B cell (primary cell): ENCODE measurements around the gene ACAP3. TPM values are rescaled to one million over a fixed set of nuclear protein-coding genes. Genes with fewer than 3 reads are reported as not detected.

Source experiments
- ATAC-seq: fragments of 200-7000 bp; cut with Tn5 transposase; one replicate; pipeline ENCODE4 v1.10.0; 2021; ENCODE audit warnings: low read depth, mild to moderate bottlenecking, moderate number of reproducible peaks, moderate library complexity
- CTCF ChIA-PET: fragments of 350-600 bp; sonication (Branson Sonifier 250); formaldehyde crosslinking; loops from one replicate; lab custom pipeline; 2021; ENCODE audit warnings: antibody characterized with exemption, inconsistent platforms; lab: Charles Lee
- POLR2A ChIA-PET: fragments of 350-600 bp; sonication (Branson Sonifier 250); formaldehyde crosslinking; loops from one replicate; lab custom pipeline; 2021; ENCODE audit warnings: antibody characterized with exemption; lab: Charles Lee
- DNase-seq: peaks from one replicate; pipeline ENCODE4 v3.0.0; 2013
- H2AFZ ChIP-seq: 2 replicates; pipeline ENCODE4 v1.6.1; 2012; ENCODE audit warnings: mild to moderate bottlenecking, low read depth, low read length; ENCODE audit not compliant: insufficient read depth, poor library complexity, severe bottlenecking
- H3K27ac ChIP-seq, 2 donors: 1 replicate in 1 of 2; 2 replicates in 1 of 2; pipeline ENCODE4 v1.5.1; 2012 to 2013; ENCODE audit warnings: low read length in 2 of 2, mild to moderate bottlenecking in 2 of 2, moderate library complexity in 1 of 2
- H3K27me3 ChIP-seq, 4 experiments: fragments of 200-600 bp in 1 of 4; sonication (generic) in 1 of 4; replicated peaks in 1 of 4; 1 replicate in 2 of 4; 2 replicates in 2 of 4; pipeline versions ENCODE4 v1.6.1 to v1.7.0; 2013 to 2016; ENCODE audit warnings: low read length in 3 of 4, mild to moderate bottlenecking in 2 of 4, mixed read lengths in 1 of 4, moderate library complexity in 1 of 4; ENCODE audit not compliant: insufficient read depth in 4 of 4, control insufficient read depth in 3 of 4; ENCODE audit errors: control extremely low read depth in 1 of 4
- H3K36me3 ChIP-seq, 2 experiments: replicated peaks in 1 of 2; 1 replicate in 1 of 2; 2 replicates in 1 of 2; pipeline versions ENCODE4 v1.6.1 to v1.7.1; 2013; ENCODE audit warnings: low read length in 1 of 2; ENCODE audit not compliant: insufficient read depth in 2 of 2, control insufficient read depth in 1 of 2; ENCODE audit errors: control extremely low read depth in 1 of 2, extremely low read depth in 1 of 2
- H3K4me1 ChIP-seq, 2 donors: fragments of 200-600 bp in 1 of 2; sonication (generic) in 1 of 2; 1 replicate in 1 of 2; 2 replicates in 1 of 2; pipeline versions ENCODE4 v1.5.1 to v1.6.1; 2013 to 2017; ENCODE audit warnings: low read length in 2 of 2; ENCODE audit not compliant: control insufficient read depth in 2 of 2, insufficient read depth in 2 of 2
- H3K4me2 ChIP-seq: replicated peaks from 2 replicates; pipeline ENCODE3; 2012; ENCODE audit warnings: mild to moderate bottlenecking, low read depth, low read length; ENCODE audit not compliant: poor library complexity, severe bottlenecking
- H3K4me3 ChIP-seq, 5 experiments: fragments of 200-600 bp in 1 of 5; sonication (generic) in 1 of 5; 1 replicate in 3 of 5; 2 replicates in 2 of 5; pipeline versions ENCODE4 v1.5.1 to v1.7.0; 2011 to 2016; ENCODE audit warnings: low read length in 4 of 5, mild to moderate bottlenecking in 4 of 5, low read depth in 2 of 5, control low read depth in 1 of 5, moderate library complexity in 1 of 5; ENCODE audit not compliant: insufficient read depth in 1 of 5; ENCODE audit errors: control extremely low read depth in 1 of 5, extremely low read depth in 1 of 5
- H3K79me2 ChIP-seq: fragments of 200-600 bp; sonication (generic); one replicate; pipeline ENCODE4 v1.6.0; 2016; ENCODE audit warnings: low read length; ENCODE audit not compliant: control insufficient read depth, insufficient read depth
- H3K9ac ChIP-seq: fragments of 200-600 bp; sonication (generic); 2 replicates; pipeline ENCODE4 v1.6.1; 2017; ENCODE audit warnings: mild to moderate bottlenecking, low read length, moderate library complexity
- H3K9me3 ChIP-seq, 3 donors: one replicate each; pipeline versions ENCODE4 v1.6.1 to v1.7.1; 2013; ENCODE audit warnings: low read length in 2 of 3; ENCODE audit not compliant: control insufficient read depth in 2 of 3, insufficient read depth in 1 of 3; ENCODE audit errors: control extremely low read depth in 1 of 3
- H4K20me1 ChIP-seq: 2 replicates; pipeline ENCODE4 v1.6.0; 2012; ENCODE audit warnings: mild to moderate bottlenecking, low read length; ENCODE audit not compliant: insufficient read depth, control insufficient read depth, poor library complexity, severe bottlenecking
- H3K27ac Mint-ChIP-seq: one replicate; pipeline ENCODE4 v1.8.0; 2021; ENCODE audit warnings: mixed read lengths
- H3K27me3 Mint-ChIP-seq: one replicate; pipeline ENCODE4 v1.8.0; 2021; ENCODE audit warnings: mixed read lengths
- H3K4me1 Mint-ChIP-seq: one replicate; pipeline ENCODE4 v1.8.0; 2021; ENCODE audit warnings: mixed read lengths
- H3K4me3 Mint-ChIP-seq: one replicate; pipeline ENCODE4 v1.8.0; 2021; ENCODE audit warnings: mixed read lengths
- H3K9me3 Mint-ChIP-seq: one replicate; pipeline ENCODE4 v1.8.0; 2022; ENCODE audit warnings: mixed read lengths; ENCODE audit not compliant: insufficient read depth
- EZH2 ChIP-seq: IDR thresholded peaks from 2 replicates; pipeline ENCODE4 v1.6.1; 2012; ENCODE audit warnings: borderline replicate concordance, low read depth, mild to moderate bottlenecking, moderate library complexity, low read length; ENCODE audit not compliant: insufficient read depth, poor library complexity, severe bottlenecking
- WGBS: methylation state at CpG from one replicate; pipeline ENCODE4 v1.1.5; 2013; ENCODE audit warnings: missing lambda C conversion rate; ENCODE audit not compliant: insufficient coverage; 5-methylcytosine and 5-hydroxymethylcytosine counted together
- intact Hi-C: fragments of 100-400 bp; cut with micrococcal nuclease; formaldehyde crosslinking; loops from one replicate; pipeline ENCODE4 v1.10.0; 2022
- polyA plus RNA-seq: library from polyadenylated mRNA; depleted of rRNA; stranded (reverse); fragments of >200 nt; gene quantifications from 2 replicates; pipeline ENCODE4 v1.2.3, GENCODE V29; 2012
- total RNA-seq, 2 donors: library from RNA; stranded (reverse); fragments of 120-200 nt in 1 of 2; gene quantifications; 1 replicate in 1 of 2; 2 replicates in 1 of 2; pipeline versions ENCODE4 v1.2.3 to v1.2.4, GENCODE V29; 2013 to 2022
- TF ChIP-seq, protein P1 (sequence below): fragments of 200-600 bp; IDR thresholded peaks from one replicate; pipeline ENCODE4 v1.8.0; 2022; ENCODE audit warnings: antibody characterized with exemption, mild to moderate bottlenecking

ACAP3 gene
- total and polyA plus RNA-seq, 2 donors (not counting 1 experiment from before 2014, with no cell fraction given) = 40.7 to 124 TPM

GRCh38 chr1:1274931-1275431, 32.7 kb downstream of the ACAP3 start:
- ATAC-seq (no peak), DNase-seq (no peak)
- Histone ChIP-seq H3K9me3 (no peaks in the 10 kb centered on the region), H3K4me1 (peaks cover 29 to 38% of the 10 kb centered on the region in 2 donors), H4K20me1 (peaks cover 32% of the 10 kb centered on the region), H3K4me2 (peak overlapping the region; percentile 93), H3K36me3 (peaks cover 0 to under 1% of the 10 kb centered on the region in 2 experiments), H3K4me3 (no peak overlapping the region), H3K27ac (no peak overlapping the region), H2AFZ (peak overlapping the region; percentile 98), H3K9ac (no peak overlapping the region), H3K79me2 (peaks cover 36% of the 10 kb centered on the region), H3K27me3 (no peaks in the 10 kb centered on the region)
- ChIA-PET POLR2A (no interaction called here), CTCF (interaction anchor here (1.4 to 1.5 kb wide), 2 partner anchors 11 to 17 kb away, joined by 4 read pairs; no protein-coding TSS in a partner anchor)
- 97% methylated on average over 14 of the region's 15 CpGs for whole genome bisulfite sequencing
- Mint-ChIP-seq H3K27me3 (no peaks in the 10 kb centered on the region), H3K4me3 (peak overlapping the region; percentile 66), H3K9me3 (no peaks in the 10 kb centered on the region), H3K4me1 (peaks cover 29% of the 10 kb centered on the region), H3K27ac (no peak overlapping the region)
- intact Hi-C loops = loop anchor here (1.0 kb wide), 1 partner anchor 100 kb away; the partner anchor contains the start of gene AURKAIP1
- no peak for TF ChIP-seq EZH2

- DNase-seq (no peak), ATAC-seq (no peak)
- Histone ChIP-seq H3K9ac (peak overlapping the region; percentile 87), H3K9me3 (no peaks in the 10 kb centered on the region), H3K36me3 (peaks cover 0 to 4% of the 10 kb centered on the region in 2 experiments), H3K27me3 (no peaks in the 10 kb centered on the region), H3K79me2 (peaks cover 42% of the 10 kb centered on the region), H4K20me1 (peaks cover 37% of the 10 kb centered on the region), H3K27ac (peak overlapping the region in 1 of 2 donors; percentile 52), H3K4me1 (peaks cover 29 to 38% of the 10 kb centered on the region in 2 donors), H2AFZ (peak overlapping the region; percentile 98), H3K4me3 (peak overlapping the region in 4 of 5 experiments; percentile 57 to 84 (median 76)), H3K4me2 (peak overlapping the region; percentile 93)
- Mint-ChIP-seq H3K27me3 (no peaks in the 10 kb centered on the region), H3K4me1 (peaks cover 33% of the 10 kb centered on the region), H3K4me3 (peak overlapping the region; percentile 66), H3K27ac (no peak overlapping the region), H3K9me3 (no peaks in the 10 kb centered on the region)
- ChIA-PET POLR2A (interaction anchor here (1.1 to 1.5 kb wide), 3 partner anchors 101 to 152 kb away, joined by 5 to 8 read pairs (median 6); partner anchors contain the start of genes AURKAIP1 and MRPL20), CTCF (interaction anchor here (1.0 to 1.5 kb wide), 3 partner anchors 12 to 152 kb away, joined by 3 to 4 read pairs (median 4); no protein-coding TSS in a partner anchor)
- TF ChIP-seq EZH2 = no peak
- TF ChIP-seq, protein P1, sequence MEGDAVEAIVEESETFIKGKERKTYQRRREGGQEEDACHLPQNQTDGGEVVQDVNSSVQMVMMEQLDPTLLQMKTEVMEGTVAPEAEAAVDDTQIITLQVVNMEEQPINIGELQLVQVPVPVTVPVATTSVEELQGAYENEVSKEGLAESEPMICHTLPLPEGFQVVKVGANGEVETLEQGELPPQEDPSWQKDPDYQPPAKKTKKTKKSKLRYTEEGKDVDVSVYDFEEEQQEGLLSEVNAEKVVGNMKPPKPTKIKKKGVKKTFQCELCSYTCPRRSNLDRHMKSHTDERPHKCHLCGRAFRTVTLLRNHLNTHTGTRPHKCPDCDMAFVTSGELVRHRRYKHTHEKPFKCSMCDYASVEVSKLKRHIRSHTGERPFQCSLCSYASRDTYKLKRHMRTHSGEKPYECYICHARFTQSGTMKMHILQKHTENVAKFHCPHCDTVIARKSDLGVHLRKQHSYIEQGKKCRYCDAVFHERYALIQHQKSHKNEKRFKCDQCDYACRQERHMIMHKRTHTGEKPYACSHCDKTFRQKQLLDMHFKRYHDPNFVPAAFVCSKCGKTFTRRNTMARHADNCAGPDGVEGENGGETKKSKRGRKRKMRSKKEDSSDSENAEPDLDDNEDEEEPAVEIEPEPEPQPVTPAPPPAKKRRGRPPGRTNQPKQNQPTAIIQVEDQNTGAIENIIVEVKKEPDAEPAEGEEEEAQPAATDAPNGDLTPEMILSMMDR = no peak
- intact Hi-C loops = loop anchor here (1.0 kb wide), 1 partner anchor 101 kb away; the partner anchor contains the start of gene AURKAIP1
- WGBS = 49% methylated on average over 18 of the region's 31 CpGs
Measured at GRCh38 chr1:1274299-1274930, 33.3 kb downstream of the ACAP3 start.
